ENCODE measurements around the gene NIPA2.

NIPA2 gene

DNA sequence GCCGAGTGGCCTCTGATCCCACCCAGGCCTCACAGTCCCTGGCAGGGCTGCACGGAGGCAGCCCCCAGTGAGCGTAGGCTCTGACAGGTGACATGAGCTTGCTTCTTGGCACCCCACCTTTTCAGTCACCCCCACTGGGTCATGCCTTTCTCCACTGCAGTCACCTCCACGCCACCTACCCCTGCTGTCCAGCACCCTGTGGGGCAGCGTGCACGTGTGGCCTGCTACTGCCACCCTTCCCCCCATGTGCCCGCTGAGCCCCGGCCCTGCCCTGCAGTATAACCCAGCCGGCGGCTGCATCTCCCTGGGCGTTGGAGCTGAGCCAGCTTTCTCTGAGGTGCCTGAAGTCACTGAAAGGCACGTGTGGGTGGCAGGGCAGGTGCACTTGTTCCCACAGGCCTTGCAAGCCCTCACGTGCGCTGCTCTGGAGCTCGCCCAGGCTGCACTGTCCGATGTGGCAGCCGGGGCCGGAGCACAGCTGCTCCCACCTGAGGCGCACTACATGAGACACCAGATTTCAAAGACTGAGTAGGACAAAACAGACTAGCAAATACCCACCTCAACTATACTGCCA lies 65.6 kb downstream of the NIPA2 start:
- DNase-seq, result peak; percentile 22

- DNase-seq, result peak; percentile 59
Observed at GRCh38 chr15:22904736-22905135, 66.3 kb downstream of the NIPA2 start.

- DNase-seq, result no peak
Observed at GRCh38 chr15:22907161-22907950, 68.9 kb downstream of the NIPA2 start.

GRCh38 chr15:22908830-22909229 lies 70.4 kb downstream of the NIPA2 start:
- DNase-seq, result no peak

- DNase-seq, result no peak
Observed at GRCh38 chr15:22911306-22911705, 72.8 kb downstream of the NIPA2 start.

DNA sequence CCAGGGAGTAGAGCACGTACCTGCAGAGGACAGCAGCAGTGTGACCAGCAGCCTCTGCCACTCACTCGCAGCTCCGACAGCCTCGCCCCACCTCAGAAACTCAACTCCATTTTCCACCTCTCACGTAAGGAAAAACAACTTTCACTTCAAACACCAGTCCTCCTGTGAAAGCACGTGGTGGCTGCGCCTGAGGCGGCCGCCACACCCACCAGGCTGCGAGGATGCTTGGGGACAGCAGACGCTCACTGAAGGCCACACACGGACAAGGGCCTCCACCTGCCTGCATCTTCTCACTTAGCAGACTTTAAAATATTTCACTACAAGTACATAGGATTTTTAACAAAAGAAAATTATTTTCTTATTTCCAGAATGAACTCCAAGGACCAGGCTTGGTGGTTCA lies 73.8 kb downstream of the NIPA2 start:
- DNase-seq, result no peak

DNA sequence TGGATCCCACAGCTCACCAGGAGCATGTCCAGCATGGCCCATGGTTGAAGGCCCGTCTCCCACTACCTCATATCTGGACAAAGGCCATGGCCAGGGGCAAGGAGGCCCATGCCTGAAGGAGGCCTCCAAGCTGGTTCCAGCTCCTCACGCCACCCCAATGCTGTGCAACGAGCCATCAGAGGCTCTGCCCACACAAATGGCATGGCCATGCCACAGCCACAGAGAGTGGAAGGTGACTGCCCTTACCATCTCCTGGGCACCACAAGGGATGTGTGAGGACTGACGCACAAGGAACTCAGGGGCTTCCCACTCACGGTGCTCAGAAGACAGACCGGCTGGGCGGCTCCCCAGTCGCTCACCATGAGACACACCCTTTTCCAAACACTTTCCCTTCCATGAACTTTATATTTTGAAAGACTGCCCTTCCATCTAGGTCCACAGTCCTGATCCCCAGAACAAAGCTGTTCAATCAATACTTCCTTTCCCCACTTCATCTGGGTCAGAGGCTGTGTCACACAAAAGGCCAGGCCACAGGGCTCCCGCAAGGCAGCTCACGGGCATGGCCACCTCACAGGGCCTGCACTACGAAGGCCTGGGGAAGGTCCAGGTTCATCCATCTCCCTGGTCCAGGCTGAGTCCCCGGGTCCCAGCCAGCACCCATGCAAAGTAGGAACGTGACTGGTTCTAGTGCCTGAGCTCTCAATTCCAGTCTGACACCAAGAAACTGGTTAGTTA lies 75.3 kb downstream of the NIPA2 start:
- no peak for DNase-seq

DNA sequence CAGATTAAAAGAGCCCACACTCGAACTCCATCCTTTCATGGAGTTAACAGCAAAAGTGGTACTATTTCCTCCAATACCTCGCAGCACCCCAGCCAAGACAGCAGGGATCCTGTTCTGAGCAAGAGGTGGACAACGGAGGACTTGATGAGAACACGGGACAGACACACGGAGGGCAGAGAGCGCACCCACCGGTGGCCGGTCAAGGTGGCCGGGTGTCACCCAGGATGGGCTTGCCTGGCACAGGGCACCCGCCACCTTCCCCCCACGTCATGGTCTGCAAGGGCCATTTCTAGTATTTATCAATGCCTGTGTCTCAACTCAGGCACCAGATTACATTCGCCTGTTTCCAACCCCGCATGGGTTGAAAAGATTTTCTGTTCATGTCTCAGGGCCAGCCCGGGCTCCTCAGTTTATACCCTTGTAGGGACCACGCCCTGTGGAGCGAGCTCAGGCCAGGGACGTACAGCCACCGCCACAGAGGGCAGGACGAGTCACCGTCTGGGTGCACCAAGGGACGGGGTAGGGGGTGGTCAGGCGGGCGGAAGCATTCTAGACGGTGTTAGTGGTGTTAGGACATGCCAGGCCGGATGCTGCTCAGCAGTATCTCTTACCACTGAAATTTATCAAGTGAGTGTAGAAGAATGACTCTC lies 77.5 kb downstream of the NIPA2 start:
- DNase-seq, result no peak

DNA sequence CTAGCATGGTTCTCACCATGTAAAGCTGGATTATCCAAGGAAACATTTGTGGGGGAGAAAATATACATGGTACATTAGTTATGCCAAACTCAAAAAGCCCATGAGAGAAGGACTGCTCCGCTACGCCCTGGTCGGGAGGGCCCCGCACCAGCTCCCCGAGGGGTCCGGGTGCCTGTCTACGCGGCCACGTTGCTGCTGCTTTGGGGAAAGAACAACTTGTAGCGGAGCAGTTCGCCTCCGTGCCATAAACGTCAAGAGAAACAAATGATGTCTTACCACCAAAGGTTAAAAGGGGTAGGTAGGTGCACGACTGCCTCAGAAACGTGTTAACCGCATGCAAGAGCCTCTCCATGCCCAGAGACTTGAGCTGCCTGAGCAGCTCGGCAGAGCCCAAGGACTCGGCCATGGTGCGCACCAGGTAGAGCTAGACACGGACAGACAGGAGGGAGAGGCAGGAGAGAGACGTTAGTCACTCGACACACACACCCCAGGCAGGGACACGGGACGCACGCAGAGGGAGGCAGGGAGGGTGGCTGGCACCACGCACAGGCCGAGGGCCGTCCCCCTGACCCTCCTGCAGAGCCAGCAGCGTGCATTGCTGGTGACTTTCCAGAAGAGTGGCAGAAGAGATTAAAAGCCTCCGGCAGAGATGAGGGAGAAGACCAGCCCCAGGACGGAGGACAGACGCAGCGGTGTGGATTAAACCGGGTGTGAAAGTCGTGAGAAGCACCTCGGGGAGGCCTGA lies 78.3 kb downstream of the NIPA2 start:
- no peak for DNase-seq

- DNase-seq, result no peak
Observed at GRCh38 chr15:22917556-22917955, 79.1 kb downstream of the NIPA2 start.

Measured in NCI-H2029 treated with DMSO at 0.1 percent for 48 hours (cell line).